ENCODE results near the gene AKR1B1. TPM values are rescaled to one million over a fixed set of nuclear protein-coding genes. Genes with fewer than 3 reads are reported as not detected.

The AKR1B1 gene
- total RNA-seq, 1 donor: 85.8 TPM

DNA sequence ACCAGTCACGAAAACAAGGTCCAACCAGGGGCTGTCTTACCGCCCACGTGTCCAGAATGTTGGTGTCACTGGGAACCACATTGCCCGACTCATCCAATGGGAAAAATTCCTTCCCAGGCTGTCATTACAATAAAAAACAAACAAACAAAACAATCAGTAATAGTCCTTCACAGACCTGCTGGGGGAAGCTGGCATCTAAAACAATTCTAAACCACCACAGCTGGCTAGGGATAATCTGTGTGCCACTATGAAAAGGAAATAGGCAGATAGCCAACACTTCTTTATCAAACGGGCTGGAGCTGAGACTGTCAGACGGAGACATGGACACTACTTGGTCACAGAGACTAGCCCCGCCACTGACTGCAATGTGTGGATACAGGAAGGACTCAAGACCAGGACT is 9.2 kb downstream of the AKR1B1 start:
- TF ChIP-seq CTCF (IDR thresholded peaks at IDR 0.05; ENCODE audit: extremely low read depth, low read depth, low read length): no peak
- peaks cover 57% of the 10 kb centered on the region for H3K36me3 ChIP-seq (ENCODE audit: insufficient read depth, low read length)
- H3K4me3 ChIP-seq (ENCODE audit: insufficient read depth, low read length): no peak overlapping the region
- DNase-seq (ENCODE audit: insufficient read length, low spot score, missing footprints): no peak
- H3K4me2 ChIP-seq (ENCODE audit: insufficient read depth, low read length): no peak overlapping the region
- H3K79me2 ChIP-seq (ENCODE audit: insufficient read depth, low read length): peaks cover 34% of the 10 kb centered on the region
- H2AFZ ChIP-seq (ENCODE audit: low read length): no peak overlapping the region
- H3K9me3 ChIP-seq (ENCODE audit: low read depth, low read length): no peaks in the 10 kb centered on the region
- H3K4me1 ChIP-seq (ENCODE audit: insufficient read depth, low read length): peaks cover 16% of the 10 kb centered on the region
- H4K20me1 ChIP-seq (ENCODE audit: insufficient read depth, low read length): peaks cover 5% of the 10 kb centered on the region
- H3K27ac ChIP-seq (ENCODE audit: low read depth, low read length): peak overlapping the region; percentile 81
- no peaks in the 10 kb centered on the region for H3K27me3 ChIP-seq (ENCODE audit: insufficient read depth, low read length)

DNA sequence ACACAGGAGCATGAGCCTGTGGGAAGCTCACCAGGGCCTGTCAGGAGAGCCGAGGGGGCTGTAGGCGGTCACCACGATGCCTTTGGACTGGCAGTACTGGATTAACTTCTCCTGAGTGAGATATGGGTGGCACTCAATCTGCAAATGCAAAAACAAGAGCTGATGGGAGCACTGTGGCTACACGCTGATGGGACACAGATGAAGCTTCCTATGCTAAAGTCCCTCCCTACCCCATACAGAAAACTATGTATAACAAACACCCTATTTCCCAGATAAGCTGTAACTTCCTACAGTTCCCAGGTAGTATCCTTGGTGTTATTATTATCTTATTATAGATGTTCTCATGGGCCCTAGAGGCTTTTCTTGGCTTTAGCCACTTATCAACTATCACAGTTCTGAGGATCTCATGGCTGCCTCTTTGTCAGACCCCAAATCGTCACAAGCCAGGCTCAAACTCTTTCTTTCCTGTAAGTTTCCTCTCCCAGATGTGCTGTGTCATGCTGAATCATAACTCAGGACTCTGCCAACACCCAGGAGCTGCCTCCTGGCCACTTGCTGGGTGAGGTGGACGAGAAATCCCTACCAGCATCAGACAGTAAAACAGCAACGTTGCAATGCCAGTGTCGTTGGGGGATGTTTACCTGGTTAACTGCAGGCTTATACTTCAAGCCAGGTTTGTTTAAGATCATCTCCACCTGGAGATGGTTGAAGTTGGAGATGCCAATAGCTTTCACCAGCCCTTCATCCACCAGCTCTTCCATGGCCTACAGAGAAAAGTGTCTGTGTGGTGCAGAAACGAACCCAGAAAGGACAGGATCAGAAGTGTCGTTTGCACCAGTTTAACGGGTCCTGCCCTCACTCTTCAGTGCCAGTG is 10.3 kb downstream of the AKR1B1 start:
- Histone ChIP-seq H3K27ac (ENCODE audit: low read depth, low read length) (peak overlapping the region; percentile 81), H3K27me3 (ENCODE audit: insufficient read depth, low read length) (no peaks in the 10 kb centered on the region), H3K4me1 (ENCODE audit: insufficient read depth, low read length) (peaks cover 16% of the 10 kb centered on the region), H2AFZ (ENCODE audit: low read length) (peak overlapping the region; percentile 63), H4K20me1 (ENCODE audit: insufficient read depth, low read length) (no peaks in the 10 kb centered on the region), H3K4me2 (ENCODE audit: insufficient read depth, low read length) (peak overlapping the region; percentile 56), H3K9me3 (ENCODE audit: low read depth, low read length) (no peaks in the 10 kb centered on the region), H3K79me2 (ENCODE audit: insufficient read depth, low read length) (peaks cover 24% of the 10 kb centered on the region), H3K4me3 (ENCODE audit: insufficient read depth, low read length) (peak overlapping the region; percentile 6), H3K36me3 (ENCODE audit: insufficient read depth, low read length) (peaks cover 67% of the 10 kb centered on the region)
- peak; percentile 96 for DNase-seq (ENCODE audit: insufficient read length, low spot score, missing footprints)
- TF ChIP-seq CTCF (IDR thresholded peaks at IDR 0.05; ENCODE audit: extremely low read depth, low read depth, low read length): no peak

DNA sequence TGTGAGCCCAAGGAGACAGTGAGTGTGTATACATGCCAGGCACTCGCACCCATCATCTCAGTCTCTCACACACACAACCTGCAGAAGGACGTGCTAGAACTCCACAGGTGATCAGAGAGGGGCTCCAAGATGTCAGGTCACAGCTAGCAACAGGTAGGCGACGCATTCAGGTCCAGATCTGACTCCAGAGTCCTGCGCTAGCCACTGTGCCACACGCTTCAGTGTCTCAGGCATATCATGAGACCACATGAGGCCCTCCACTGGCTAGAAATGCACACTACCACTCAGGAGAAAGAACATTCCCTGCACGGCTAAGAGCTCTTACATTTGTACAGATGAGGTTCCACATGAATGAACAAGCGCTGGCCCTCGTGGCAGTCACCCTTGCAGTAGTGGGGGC is 11.5 kb downstream of the AKR1B1 start:
- H3K4me2 ChIP-seq (ENCODE audit: insufficient read depth, low read length): no peak overlapping the region
- TF ChIP-seq CTCF (IDR thresholded peaks at IDR 0.05; ENCODE audit: extremely low read depth, low read depth, low read length): no peak
- H2AFZ ChIP-seq (ENCODE audit: low read length): no peak overlapping the region
- H3K27me3 ChIP-seq (ENCODE audit: insufficient read depth, low read length): no peaks in the 10 kb centered on the region
- H3K4me1 ChIP-seq (ENCODE audit: insufficient read depth, low read length): peaks cover 16% of the 10 kb centered on the region
- no peak overlapping the region for H3K4me3 ChIP-seq (ENCODE audit: insufficient read depth, low read length)
- peaks cover 77% of the 10 kb centered on the region for H3K36me3 ChIP-seq (ENCODE audit: insufficient read depth, low read length)
- H4K20me1 ChIP-seq (ENCODE audit: insufficient read depth, low read length): no peaks in the 10 kb centered on the region
- peaks cover 11% of the 10 kb centered on the region for H3K79me2 ChIP-seq (ENCODE audit: insufficient read depth, low read length)
- no peaks in the 10 kb centered on the region for H3K9me3 ChIP-seq (ENCODE audit: low read depth, low read length)
- H3K27ac ChIP-seq (ENCODE audit: low read depth, low read length): no peak overlapping the region
- DNase-seq (ENCODE audit: insufficient read length, low spot score, missing footprints): no peak

DNA sequence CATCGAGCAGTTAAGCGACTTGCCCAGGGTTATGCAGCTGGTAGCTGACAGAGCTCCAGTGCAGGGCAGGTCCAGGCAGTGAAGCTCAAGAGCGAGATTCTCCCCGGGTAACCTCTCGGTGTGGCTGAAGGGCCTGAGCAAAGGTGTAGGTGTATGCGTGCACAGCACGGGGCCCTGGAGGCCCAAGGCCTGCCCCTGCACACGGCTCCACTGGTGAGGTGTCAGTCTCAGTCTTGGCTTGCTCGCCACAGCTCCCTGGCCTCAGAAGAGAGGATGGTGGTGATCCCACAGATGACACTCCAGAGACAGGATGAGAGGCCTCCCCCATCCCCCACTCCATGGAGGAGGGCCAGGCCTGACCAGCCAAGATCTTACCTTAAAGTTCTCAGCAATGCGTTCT is 12.0 kb downstream of the AKR1B1 start:
- no peak for DNase-seq (ENCODE audit: insufficient read length, low spot score, missing footprints)
- H3K36me3 ChIP-seq (ENCODE audit: insufficient read depth, low read length): peaks cover 82% of the 10 kb centered on the region
- H3K79me2 ChIP-seq (ENCODE audit: insufficient read depth, low read length): peaks cover 7% of the 10 kb centered on the region
- no peaks in the 10 kb centered on the region for H3K27me3 ChIP-seq (ENCODE audit: insufficient read depth, low read length)
- no peak overlapping the region for H3K4me2 ChIP-seq (ENCODE audit: insufficient read depth, low read length)
- no peak overlapping the region for H2AFZ ChIP-seq (ENCODE audit: low read length)
- H3K9me3 ChIP-seq (ENCODE audit: low read depth, low read length): no peaks in the 10 kb centered on the region
- no peak overlapping the region for H3K4me3 ChIP-seq (ENCODE audit: insufficient read depth, low read length)
- H3K4me1 ChIP-seq (ENCODE audit: insufficient read depth, low read length): peaks cover 16% of the 10 kb centered on the region
- no peak for TF ChIP-seq CTCF (IDR thresholded peaks at IDR 0.05; ENCODE audit: extremely low read depth, low read depth, low read length)
- no peak overlapping the region for H3K27ac ChIP-seq (ENCODE audit: low read depth, low read length)
- no peaks in the 10 kb centered on the region for H4K20me1 ChIP-seq (ENCODE audit: insufficient read depth, low read length)
